Measurements from ENCODE around the gene ARRB2. TPM values are rescaled to one million over a fixed set of nuclear protein-coding genes. Genes with fewer than 3 reads are reported as not detected.

Gene ARRB2
- total RNA-seq, 1 donor from 2014 or later: 2.9 TPM

DNA sequence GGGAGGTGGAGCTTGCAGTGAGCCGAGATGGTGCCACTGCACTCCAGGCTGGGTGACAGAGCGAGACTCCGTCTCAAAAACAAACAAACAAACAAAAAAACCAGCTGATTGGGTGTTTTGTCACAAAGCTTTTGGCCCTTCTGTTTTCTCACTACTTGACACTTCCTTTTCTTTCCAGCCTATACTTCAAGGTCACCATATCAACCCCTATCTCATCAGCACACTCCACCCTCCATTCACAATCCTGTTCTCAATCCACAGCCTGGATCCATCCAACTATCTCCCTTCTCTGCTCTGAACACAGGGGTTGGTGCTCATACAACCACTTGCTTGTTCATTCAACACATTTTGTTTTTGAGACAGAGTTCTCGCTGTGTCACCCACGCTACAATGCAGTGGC is 14.2 kb downstream of the ARRB2 start:
- DNase-seq (ENCODE audit: low read depth): no peak

GRCh38 chr17:4725646-4726310 is 15.3 kb downstream of the ARRB2 start:
- FAIRE-seq: no peak
- Histone ChIP-seq H3K36me3 (ENCODE audit: control insufficient read depth, insufficient read depth, low read length) (no peaks in the 10 kb centered on the region), H3K27me3 (ENCODE audit: control insufficient read depth, insufficient read depth, low read length) (no peaks in the 10 kb centered on the region), H3K4me3 (ENCODE audit: low read depth, low read length) (no peak overlapping the region)
- TF ChIP-seq, protein P1, sequence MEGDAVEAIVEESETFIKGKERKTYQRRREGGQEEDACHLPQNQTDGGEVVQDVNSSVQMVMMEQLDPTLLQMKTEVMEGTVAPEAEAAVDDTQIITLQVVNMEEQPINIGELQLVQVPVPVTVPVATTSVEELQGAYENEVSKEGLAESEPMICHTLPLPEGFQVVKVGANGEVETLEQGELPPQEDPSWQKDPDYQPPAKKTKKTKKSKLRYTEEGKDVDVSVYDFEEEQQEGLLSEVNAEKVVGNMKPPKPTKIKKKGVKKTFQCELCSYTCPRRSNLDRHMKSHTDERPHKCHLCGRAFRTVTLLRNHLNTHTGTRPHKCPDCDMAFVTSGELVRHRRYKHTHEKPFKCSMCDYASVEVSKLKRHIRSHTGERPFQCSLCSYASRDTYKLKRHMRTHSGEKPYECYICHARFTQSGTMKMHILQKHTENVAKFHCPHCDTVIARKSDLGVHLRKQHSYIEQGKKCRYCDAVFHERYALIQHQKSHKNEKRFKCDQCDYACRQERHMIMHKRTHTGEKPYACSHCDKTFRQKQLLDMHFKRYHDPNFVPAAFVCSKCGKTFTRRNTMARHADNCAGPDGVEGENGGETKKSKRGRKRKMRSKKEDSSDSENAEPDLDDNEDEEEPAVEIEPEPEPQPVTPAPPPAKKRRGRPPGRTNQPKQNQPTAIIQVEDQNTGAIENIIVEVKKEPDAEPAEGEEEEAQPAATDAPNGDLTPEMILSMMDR (IDR thresholded peaks at IDR 0.05; ENCODE audit: insufficient read depth, low read length, severe bottlenecking): no peak
- no peak for DNase-seq (ENCODE audit: low read depth)

More for the DNA sequence above, 14.2 kb downstream of the ARRB2 start:
- FAIRE-seq: no peak
- TF ChIP-seq, protein P1 (IDR thresholded peaks at IDR 0.05; ENCODE audit: insufficient read depth, low read length, severe bottlenecking): no peak
- H3K4me3 ChIP-seq (ENCODE audit: low read depth, low read length): no peak overlapping the region
- H3K36me3 ChIP-seq (ENCODE audit: control insufficient read depth, insufficient read depth, low read length): no peaks in the 10 kb centered on the region
- H3K27me3 ChIP-seq (ENCODE audit: control insufficient read depth, insufficient read depth, low read length): no peaks in the 10 kb centered on the region

GRCh38 chr17:4728124-4728523 is 17.7 kb downstream of the ARRB2 start:
- peak; percentile 71 for DNase-seq (ENCODE audit: low read depth)
- Histone ChIP-seq H3K4me3 (ENCODE audit: low read depth, low read length) (no peak overlapping the region), H3K36me3 (ENCODE audit: control insufficient read depth, insufficient read depth, low read length) (peaks cover 3% of the 10 kb centered on the region), H3K27me3 (ENCODE audit: control insufficient read depth, insufficient read depth, low read length) (no peaks in the 10 kb centered on the region)
- no peak for FAIRE-seq
- TF ChIP-seq, protein P1 (IDR thresholded peaks at IDR 0.05; ENCODE audit: insufficient read depth, low read length, severe bottlenecking): no peak

DNA sequence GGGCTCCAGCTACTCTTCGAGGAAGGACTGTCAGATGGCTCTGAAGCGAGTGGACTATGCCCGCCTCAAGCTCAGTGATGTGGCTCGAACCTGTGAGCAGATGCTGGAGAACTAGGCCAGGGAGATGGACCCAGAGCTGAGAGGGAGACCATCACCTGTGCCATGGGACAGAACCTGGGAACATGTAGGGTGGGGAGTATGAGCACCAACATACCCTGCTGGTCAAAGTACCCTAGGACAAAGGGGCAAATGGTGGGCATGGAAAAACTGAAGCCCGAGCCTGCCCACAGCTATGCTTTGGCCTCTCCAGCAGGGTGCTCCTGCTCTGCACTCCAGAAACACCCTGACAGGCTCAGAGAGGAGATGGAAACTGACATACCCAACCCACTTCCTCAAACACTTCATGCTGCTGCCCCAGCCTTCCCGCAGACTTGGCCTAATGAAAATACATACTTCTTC is 22.7 kb downstream of the ARRB2 start:
- Histone ChIP-seq H3K36me3 (ENCODE audit: control insufficient read depth, insufficient read depth, low read length) (peaks cover 5% of the 10 kb centered on the region), H3K4me3 (ENCODE audit: low read depth, low read length) (no peak overlapping the region), H3K27me3 (ENCODE audit: control insufficient read depth, insufficient read depth, low read length) (no peaks in the 10 kb centered on the region)
- no peak for DNase-seq (ENCODE audit: low read depth)
- TF ChIP-seq, protein P1 (IDR thresholded peaks at IDR 0.05; ENCODE audit: insufficient read depth, low read length, severe bottlenecking): peak; percentile 6
- peak; percentile 13 for FAIRE-seq

DNA sequence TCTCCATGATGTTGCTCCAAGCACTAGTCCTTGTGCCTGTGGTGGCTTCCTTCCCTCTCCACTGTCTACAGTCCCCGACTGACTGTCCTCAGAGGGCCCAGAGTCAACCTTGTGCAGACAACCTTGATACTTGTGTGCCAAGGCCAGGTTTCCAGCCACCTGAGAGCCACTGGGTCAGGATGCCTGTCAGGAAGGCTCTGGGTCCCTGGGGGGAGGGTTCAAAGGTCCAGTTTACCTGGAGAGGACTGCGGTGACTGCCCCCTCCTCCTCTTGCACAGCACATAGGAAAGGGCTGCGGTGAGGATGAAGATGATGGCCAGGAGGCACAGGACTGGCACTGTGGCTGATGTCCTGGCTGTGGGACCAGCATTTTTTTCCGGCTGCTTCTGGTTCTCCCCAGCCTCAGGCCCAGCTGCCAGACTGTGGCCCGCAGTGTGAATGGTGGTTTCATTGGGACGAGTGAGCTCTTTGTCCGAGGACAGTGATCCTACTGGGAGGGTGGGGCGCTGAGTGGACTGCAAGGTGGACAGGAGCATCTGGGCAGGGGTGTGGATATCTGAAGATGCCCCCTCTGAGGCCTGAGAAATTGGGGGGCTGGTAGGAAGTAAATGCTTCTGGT is 24.5 kb downstream of the ARRB2 start:
- peaks cover 5% of the 10 kb centered on the region for H3K36me3 ChIP-seq (ENCODE audit: control insufficient read depth, insufficient read depth, low read length)
- TF ChIP-seq, protein P1 (IDR thresholded peaks at IDR 0.05; ENCODE audit: insufficient read depth, low read length, severe bottlenecking): no peak
- no peak for FAIRE-seq
- DNase-seq (ENCODE audit: low read depth): no peak
- no peaks in the 10 kb centered on the region for H3K27me3 ChIP-seq (ENCODE audit: control insufficient read depth, insufficient read depth, low read length)
- H3K4me3 ChIP-seq (ENCODE audit: low read depth, low read length): no peak overlapping the region
